Measurements from ENCODE around the gene CLTRN.

CLTRN gene

DNA sequence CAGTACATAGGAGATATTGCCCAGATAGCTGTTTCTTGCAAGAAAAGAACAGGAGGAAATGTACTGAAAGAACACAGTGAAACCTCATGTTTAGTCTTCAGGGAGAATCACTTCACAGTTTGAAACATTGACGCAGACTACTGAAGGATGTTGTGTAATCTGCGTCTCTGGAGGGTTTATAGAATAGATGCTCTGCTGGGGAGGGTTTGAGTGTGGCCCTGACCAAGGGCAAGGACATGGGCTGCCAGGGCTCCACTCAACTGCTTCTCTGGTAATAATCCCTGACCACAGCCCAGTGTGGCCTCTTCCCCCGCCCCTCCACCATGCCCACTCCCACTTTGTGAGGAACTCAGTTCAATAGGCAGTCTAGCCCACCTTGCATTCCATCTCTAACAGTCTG lies 48.1 kb downstream of the CLTRN start (continued):
- TF ChIP-seq, protein P1, sequence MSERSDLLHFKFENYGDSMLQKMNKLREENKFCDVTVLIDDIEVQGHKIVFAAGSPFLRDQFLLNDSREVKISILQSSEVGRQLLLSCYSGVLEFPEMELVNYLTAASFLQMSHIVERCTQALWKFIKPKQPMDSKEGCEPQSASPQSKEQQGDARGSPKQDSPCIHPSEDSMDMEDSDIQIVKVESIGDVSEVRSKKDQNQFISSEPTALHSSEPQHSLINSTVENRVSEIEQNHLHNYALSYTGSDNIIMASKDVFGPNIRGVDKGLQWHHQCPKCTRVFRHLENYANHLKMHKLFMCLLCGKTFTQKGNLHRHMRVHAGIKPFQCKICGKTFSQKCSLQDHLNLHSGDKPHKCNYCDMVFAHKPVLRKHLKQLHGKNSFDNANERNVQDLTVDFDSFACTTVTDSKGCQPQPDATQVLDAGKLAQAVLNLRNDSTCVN (tag by site-specific recombination; optimal IDR thresholded peaks at IDR 0.05) = no peak
- TF ChIP-seq ZNF350 (tag by site-specific recombination; IDR thresholded peaks at IDR 0.05) = no peak
- TF ChIP-seq ZBTB7A (tag by site-specific recombination; IDR thresholded peaks at IDR 0.05; ENCODE audit: low read depth) = no peak
- TF ChIP-seq ZNF596 (tag by site-specific recombination; IDR thresholded peaks at IDR 0.05) = no peak
- no peak for TF ChIP-seq ZNF529 (tag by site-specific recombination; IDR thresholded peaks at IDR 0.05; ENCODE audit: insufficient replicate concordance)
- no peak for TF ChIP-seq ZNF501 (tag by site-specific recombination; IDR thresholded peaks at IDR 0.05)
- no peak for TF ChIP-seq YY1 (tag by site-specific recombination; IDR thresholded peaks at IDR 0.05)
- no peak for TF ChIP-seq ZNF24 (tag by site-specific recombination; IDR thresholded peaks at IDR 0.05)
- TF ChIP-seq KLF1 (tag by site-specific recombination; IDR thresholded peaks at IDR 0.05) = no peak
- TF ChIP-seq, protein P2, sequence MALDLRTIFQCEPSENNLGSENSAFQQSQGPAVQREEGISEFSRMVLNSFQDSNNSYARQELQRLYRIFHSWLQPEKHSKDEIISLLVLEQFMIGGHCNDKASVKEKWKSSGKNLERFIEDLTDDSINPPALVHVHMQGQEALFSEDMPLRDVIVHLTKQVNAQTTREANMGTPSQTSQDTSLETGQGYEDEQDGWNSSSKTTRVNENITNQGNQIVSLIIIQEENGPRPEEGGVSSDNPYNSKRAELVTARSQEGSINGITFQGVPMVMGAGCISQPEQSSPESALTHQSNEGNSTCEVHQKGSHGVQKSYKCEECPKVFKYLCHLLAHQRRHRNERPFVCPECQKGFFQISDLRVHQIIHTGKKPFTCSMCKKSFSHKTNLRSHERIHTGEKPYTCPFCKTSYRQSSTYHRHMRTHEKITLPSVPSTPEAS (tag by site-specific recombination; IDR thresholded peaks at IDR 0.05) = no peak
- no peak for TF ChIP-seq KLF7 (tag by site-specific recombination; IDR thresholded peaks at IDR 0.05; ENCODE audit: borderline replicate concordance)

- no peak for TF ChIP-seq ZNF701 (tag by site-specific recombination; IDR thresholded peaks at IDR 0.05)
- TF ChIP-seq TCF7L2 (IDR thresholded peaks at IDR 0.05; ENCODE audit: borderline replicate concordance, low read depth, low read length) = no peak
- TF ChIP-seq PRDM1 (tag by site-specific recombination; IDR thresholded peaks at IDR 0.05) = no peak
- no peak for TF ChIP-seq ZNF658 (tag by site-specific recombination; IDR thresholded peaks at IDR 0.05)
- TF ChIP-seq YY2 (tag by site-specific recombination; IDR thresholded peaks at IDR 0.05) = no peak
- TF ChIP-seq ZNF623 (tag by site-specific recombination; IDR thresholded peaks at IDR 0.05) = no peak
- no peak for TF ChIP-seq ZNF138 (tag by site-specific recombination; IDR thresholded peaks at IDR 0.05; ENCODE audit: borderline replicate concordance)
- no peak for TF ChIP-seq WT1 (tag by site-specific recombination; IDR thresholded peaks at IDR 0.05)
- no peaks in the 10 kb centered on the region for H3K36me3 ChIP-seq (ENCODE audit: control insufficient read depth in 2 of 2, insufficient read depth in 1 of 2, low read length in 2 of 2)
- H3K4me1 ChIP-seq (ENCODE audit: control insufficient read depth, insufficient read depth, low read length) = no peaks in the 10 kb centered on the region
- ChIA-PET POLR2A (no interaction called here), CTCF (interaction anchor here (0.6 kb wide), 1 partner anchor 63 kb away, joined by 3 read pairs; no protein-coding TSS in a partner anchor)
- no peak overlapping the region for H3K4me3 ChIP-seq (ENCODE audit: low read depth, low read length)
- no peak overlapping the region for H3K27ac ChIP-seq (ENCODE audit: extremely low read depth, low read depth, low read length)
- no peaks in the 10 kb centered on the region for H3K9me3 ChIP-seq (ENCODE audit: control insufficient read depth, insufficient read depth, low read depth, low read length)
Measured at GRCh38 chrX:15607067-15607466, 57.5 kb downstream of the CLTRN start.

- H3K36me3 ChIP-seq (ENCODE audit: control insufficient read depth in 2 of 2, insufficient read depth in 1 of 2, low read length in 2 of 2) = no peaks in the 10 kb centered on the region
- H3K9me3 ChIP-seq (ENCODE audit: control insufficient read depth, insufficient read depth, low read depth, low read length) = no peaks in the 10 kb centered on the region
- no peak overlapping the region for H3K4me3 ChIP-seq (ENCODE audit: low read depth, low read length)
- H3K4me1 ChIP-seq (ENCODE audit: control insufficient read depth, insufficient read depth, low read length) = no peaks in the 10 kb centered on the region
- no peak for TF ChIP-seq ZBTB21 (tag by site-specific recombination; IDR thresholded peaks at IDR 0.05)
- TF ChIP-seq HIC1 (tag by site-specific recombination; IDR thresholded peaks at IDR 0.05) = peak; percentile 50; the same call in 1 of the 2 replicates
- TF ChIP-seq ZNF560 (tag by site-specific recombination; IDR thresholded peaks at IDR 0.05; ENCODE audit: borderline replicate concordance) = no peak
- TF ChIP-seq ZNF302 (tag by site-specific recombination; IDR thresholded peaks at IDR 0.05; ENCODE audit: low read depth) = no peak
- no peak for TF ChIP-seq SP2 (tag by site-specific recombination; IDR thresholded peaks at IDR 0.05)
- TF ChIP-seq ZNF530 (tag by site-specific recombination; IDR thresholded peaks at IDR 0.05; ENCODE audit: low read depth) = no peak
- TF ChIP-seq KLF1 (tag by site-specific recombination; IDR thresholded peaks at IDR 0.05) = no peak
- ChIA-PET POLR2A (no interaction called here), CTCF (interaction anchor here (0.6 kb wide), 1 partner anchor 412 kb away, joined by 3 read pairs; no protein-coding TSS in a partner anchor)
- no peak overlapping the region for H3K27ac ChIP-seq (ENCODE audit: extremely low read depth, low read depth, low read length)
Measured at GRCh38 chrX:15606136-15606535, 58.5 kb downstream of the CLTRN start.
